Measurements from ENCODE around the gene CELF6.

- TF ChIP-seq CTCF (IDR thresholded peaks at IDR 0.05) (no peak), POLR2AphosphoS5 (IDR thresholded peaks at IDR 0.05) (peak in 2 of 3 donors; percentile 41 to 72), POLR2A (IDR thresholded peaks at IDR 0.05) (no peak)
These were observed 82.7 kb downstream of the CELF6 start for GRCh38 chr15:72237029-72237852.
